ENCODE measurements around the gene IKZF4. TPM values are rescaled to one million over a fixed set of nuclear protein-coding genes. Genes with fewer than 3 reads are reported as not detected.

Gene IKZF4
- total RNA-seq, 2 experiments from 2014 or later = 2.5 to 5.0 TPM

DNA sequence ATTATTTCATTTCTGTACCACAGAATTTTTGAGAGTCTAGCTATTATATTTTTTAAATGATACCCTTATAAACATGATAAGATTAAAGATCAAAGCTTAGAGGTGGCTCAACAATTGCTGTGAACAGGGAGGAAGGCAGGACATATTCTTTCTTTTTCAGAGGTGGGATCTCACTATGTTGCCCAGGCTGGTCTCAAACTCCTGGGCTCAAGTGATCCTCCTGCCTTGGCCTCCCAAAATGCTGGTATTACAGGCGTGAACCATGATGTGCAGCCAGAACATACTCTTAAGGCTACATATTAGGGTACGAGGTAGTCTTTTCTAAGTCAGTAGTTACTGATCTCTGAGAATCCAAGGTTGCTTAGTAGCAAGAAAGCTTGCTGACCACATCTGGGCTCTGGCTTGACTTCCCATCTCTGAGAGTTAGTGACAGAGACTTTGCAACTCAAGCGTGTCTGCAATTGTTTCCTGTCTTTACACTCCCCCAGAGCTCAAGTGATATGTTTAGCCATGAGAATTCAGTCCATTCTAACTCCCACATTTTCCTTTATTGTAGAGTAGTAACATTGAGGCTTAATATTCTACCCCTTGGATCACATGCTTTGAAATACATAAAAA lies 38.4 kb upstream of the IKZF4 start:
- Mint-ChIP-seq H3K9me3 (no peaks in the 10 kb centered on the region), H3K4me1 (ENCODE audit: low read depth) (peaks cover 30% of the 10 kb centered on the region), H3K27me3 (no peaks in the 10 kb centered on the region), H3K27ac (no peak overlapping the region), H3K4me3 (no peak overlapping the region), H3K36me3 (ENCODE audit: low read depth) (peaks cover 66% of the 10 kb centered on the region)
- DNase-seq = no peak
- Histone ChIP-seq H3K27ac (ENCODE audit: low read depth in 1 of 2, low read length in 2 of 2) (no peak overlapping the region), H3K27me3 (ENCODE audit: control insufficient read depth in 1 of 2, insufficient read depth in 2 of 2, low read length in 2 of 2) (no peaks in the 10 kb centered on the region), H3K9me3 (ENCODE audit: control insufficient read depth in 1 of 2, insufficient read depth in 1 of 2, low read length in 2 of 2) (no peaks in the 10 kb centered on the region), H3K4me1 (ENCODE audit: insufficient read depth, low read length) (no peaks in the 10 kb centered on the region), H3K4me3 (ENCODE audit: low read length) (no peak overlapping the region), H3K36me3 (ENCODE audit: insufficient read depth, low read length) (peaks cover 57% of the 10 kb centered on the region)
- intact Hi-C loops (cut with DNase I, micrococcal nuclease) = no loop called here
- ATAC-seq (ENCODE audit: poor library complexity) = no peak
- TF ChIP-seq, protein P1, sequence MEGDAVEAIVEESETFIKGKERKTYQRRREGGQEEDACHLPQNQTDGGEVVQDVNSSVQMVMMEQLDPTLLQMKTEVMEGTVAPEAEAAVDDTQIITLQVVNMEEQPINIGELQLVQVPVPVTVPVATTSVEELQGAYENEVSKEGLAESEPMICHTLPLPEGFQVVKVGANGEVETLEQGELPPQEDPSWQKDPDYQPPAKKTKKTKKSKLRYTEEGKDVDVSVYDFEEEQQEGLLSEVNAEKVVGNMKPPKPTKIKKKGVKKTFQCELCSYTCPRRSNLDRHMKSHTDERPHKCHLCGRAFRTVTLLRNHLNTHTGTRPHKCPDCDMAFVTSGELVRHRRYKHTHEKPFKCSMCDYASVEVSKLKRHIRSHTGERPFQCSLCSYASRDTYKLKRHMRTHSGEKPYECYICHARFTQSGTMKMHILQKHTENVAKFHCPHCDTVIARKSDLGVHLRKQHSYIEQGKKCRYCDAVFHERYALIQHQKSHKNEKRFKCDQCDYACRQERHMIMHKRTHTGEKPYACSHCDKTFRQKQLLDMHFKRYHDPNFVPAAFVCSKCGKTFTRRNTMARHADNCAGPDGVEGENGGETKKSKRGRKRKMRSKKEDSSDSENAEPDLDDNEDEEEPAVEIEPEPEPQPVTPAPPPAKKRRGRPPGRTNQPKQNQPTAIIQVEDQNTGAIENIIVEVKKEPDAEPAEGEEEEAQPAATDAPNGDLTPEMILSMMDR (IDR thresholded peaks at IDR 0.05) = no peak
- CTCF ChIA-PET = interaction anchor here (4.7 kb wide), 1 partner anchor 13 kb away, joined by 20 read pairs; no protein-coding TSS in a partner anchor
- POLR2A ChIA-PET = interaction anchor here (1.2 to 1.7 kb wide), 2 partner anchors 9 to 15 kb away, joined by 3 to 10 read pairs; partner anchors contain the start of gene RAB5B

DNA sequence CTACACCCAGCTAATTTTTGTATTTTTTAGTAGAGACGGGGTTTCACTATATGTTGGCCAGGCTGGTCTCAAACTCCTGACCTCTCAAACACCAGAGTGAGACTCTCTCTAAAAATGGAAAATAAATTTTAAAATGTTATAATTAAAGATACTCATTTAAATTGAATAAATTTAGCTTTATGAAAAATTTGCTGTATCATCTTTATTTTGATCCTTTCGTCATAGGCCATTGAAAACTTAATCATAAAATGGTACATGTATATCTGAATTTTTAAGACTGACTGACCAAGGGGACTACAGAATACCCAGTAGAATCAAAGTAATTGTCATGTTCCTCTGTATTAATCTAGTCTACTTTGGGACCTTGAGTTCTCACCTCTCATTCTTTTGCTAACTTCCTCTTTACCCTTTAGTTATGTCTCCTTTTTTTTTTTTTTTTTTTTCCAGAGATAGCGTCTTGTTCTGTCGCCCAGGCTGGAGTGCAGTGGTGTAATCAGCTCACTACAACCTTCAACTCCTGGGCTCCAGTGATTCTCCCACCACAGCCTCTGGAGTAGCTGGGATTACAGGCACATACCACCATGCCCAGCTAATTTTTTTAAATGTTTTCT lies 37.5 kb upstream of the IKZF4 start:
- ATAC-seq (ENCODE audit: poor library complexity) = no peak
- no peaks in the 10 kb centered on the region for H3K4me1 ChIP-seq (ENCODE audit: insufficient read depth, low read length)
- no peaks in the 10 kb centered on the region for H3K9me3 Mint-ChIP-seq
- peaks cover 23% of the 10 kb centered on the region for H3K4me1 Mint-ChIP-seq (ENCODE audit: low read depth)
- TF ChIP-seq, protein P1 (IDR thresholded peaks at IDR 0.05) = no peak
- no peak overlapping the region for H3K4me3 Mint-ChIP-seq
- H3K36me3 Mint-ChIP-seq (ENCODE audit: low read depth) = peaks cover 64% of the 10 kb centered on the region
- no peaks in the 10 kb centered on the region for H3K27me3 Mint-ChIP-seq
- CTCF ChIA-PET = interaction anchor here (4.7 kb wide), 1 partner anchor 13 kb away, joined by 20 read pairs; no protein-coding TSS in a partner anchor
- H3K27ac ChIP-seq (ENCODE audit: low read depth in 1 of 2, low read length in 2 of 2) = no peak overlapping the region
- intact Hi-C loops (cut with DNase I, micrococcal nuclease) = no loop called here
- H3K27me3 ChIP-seq (ENCODE audit: control insufficient read depth in 1 of 2, insufficient read depth in 2 of 2, low read length in 2 of 2) = no peaks in the 10 kb centered on the region
- H3K36me3 ChIP-seq (ENCODE audit: insufficient read depth, low read length) = peaks cover 58% of the 10 kb centered on the region
- no peak for DNase-seq
- no peak overlapping the region for H3K27ac Mint-ChIP-seq
- POLR2A ChIA-PET = interaction anchor here (1.7 to 2.2 kb wide), 2 partner anchors 9 to 10 kb away, joined by 10 to 14 read pairs; partner anchors contain the start of gene RAB5B
- no peaks in the 10 kb centered on the region for H3K9me3 ChIP-seq (ENCODE audit: control insufficient read depth in 1 of 2, insufficient read depth in 1 of 2, low read length in 2 of 2)
- no peak overlapping the region for H3K4me3 ChIP-seq (ENCODE audit: low read length)

DNA sequence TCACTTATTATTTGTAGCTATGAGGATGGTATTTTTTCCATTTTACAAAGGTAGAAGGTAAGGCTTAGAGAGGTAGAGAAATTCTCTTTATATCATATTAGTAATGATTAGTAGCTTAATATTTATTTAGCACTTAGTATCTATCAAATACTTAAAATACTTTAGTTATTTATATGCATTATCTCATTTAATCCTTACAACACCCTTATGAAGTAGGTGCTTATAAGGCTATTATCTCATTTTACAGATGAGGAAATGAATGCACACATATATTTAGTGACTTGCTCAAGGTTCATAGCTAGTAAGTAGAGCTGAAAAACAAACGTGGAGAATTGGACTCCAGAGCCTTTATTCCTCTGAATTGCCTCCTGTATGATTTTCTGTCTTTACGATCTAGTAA lies 36.0 kb upstream of the IKZF4 start:
- H3K9me3 Mint-ChIP-seq = no peaks in the 10 kb centered on the region
- peaks cover 13% of the 10 kb centered on the region for H3K4me1 Mint-ChIP-seq (ENCODE audit: low read depth)
- no peaks in the 10 kb centered on the region for H3K4me1 ChIP-seq (ENCODE audit: insufficient read depth, low read length)
- CTCF ChIA-PET = interaction anchor here (0.6 to 4.7 kb wide), 3 partner anchors 11 to 588 kb away, joined by 3 to 20 read pairs (median 3); partner anchors contain the start of gene RPS26
- H3K36me3 Mint-ChIP-seq (ENCODE audit: low read depth) = peaks cover 66% of the 10 kb centered on the region
- no peaks in the 10 kb centered on the region for H3K27me3 Mint-ChIP-seq
- DNase-seq = no peak
- H3K4me3 ChIP-seq (ENCODE audit: low read length) = no peak overlapping the region
- H3K4me3 Mint-ChIP-seq = no peak overlapping the region
- H3K36me3 ChIP-seq (ENCODE audit: insufficient read depth, low read length) = peaks cover 58% of the 10 kb centered on the region
- H3K27me3 ChIP-seq (ENCODE audit: control insufficient read depth in 1 of 2, insufficient read depth in 2 of 2, low read length in 2 of 2) = no peaks in the 10 kb centered on the region
- TF ChIP-seq, protein P1 (IDR thresholded peaks at IDR 0.05) = no peak
- H3K9me3 ChIP-seq (ENCODE audit: control insufficient read depth in 1 of 2, insufficient read depth in 1 of 2, low read length in 2 of 2) = no peaks in the 10 kb centered on the region
- H3K27ac Mint-ChIP-seq = no peak overlapping the region
- POLR2A ChIA-PET = interaction anchor here (0.5 to 2.2 kb wide), 4 partner anchors 10 to 50 kb away, joined by 3 to 14 read pairs (median 4); partner anchors contain the start of gene RAB5B
- ATAC-seq (ENCODE audit: poor library complexity) = no peak
- H3K27ac ChIP-seq (ENCODE audit: low read depth in 1 of 2, low read length in 2 of 2) = no peak overlapping the region
- intact Hi-C loops (cut with DNase I, micrococcal nuclease) = no loop called here

Data from CD4-positive, alpha-beta T cell (primary cell).